Tibial nerve (tissue), 4 donors: Measurements from ENCODE around the gene PTPRCAP. TPM values are rescaled to one million over a fixed set of nuclear protein-coding genes. Genes with fewer than 3 reads are reported as not detected.

Experiments
- DNase-seq, 2 donors: peaks; one replicate each; pipeline ENCODE4 v3.0.0-alpha.2; 2019; ENCODE audit warnings: low spot score in 2 of 2
- H3K27ac ChIP-seq, 4 donors: fragments of 200-600 bp; sonication (generic) in 3 of 4; one replicate each; pipeline ENCODE4 v1.5.1; 2017 to 2019; ENCODE audit warnings: mild to moderate bottlenecking in 1 of 4
- H3K27me3 ChIP-seq, 2 donors: fragments of 200-600 bp; sonication (generic) in 1 of 2; one replicate each; pipeline versions ENCODE4 v1.5.1 to v1.6.0; 2017 to 2019
- H3K36me3 ChIP-seq, 3 donors: fragments of 200-600 bp; sonication (generic); one replicate each; pipeline ENCODE4 v1.5.1; 2018 to 2019
- H3K4me1 ChIP-seq, 4 donors: fragments of 200-600 bp; sonication (generic) in 3 of 4; one replicate each; pipeline ENCODE4 v1.5.1; 2017 to 2019
- H3K4me3 ChIP-seq, 4 donors: fragments of 200-600 bp; sonication (generic) in 3 of 4; one replicate each; pipeline ENCODE4 v1.5.1; 2017 to 2019; ENCODE audit warnings: mild to moderate bottlenecking in 1 of 4, moderate library complexity in 1 of 4
- H3K9me3 ChIP-seq, 4 donors: fragments of 200-600 bp; sonication (generic) in 3 of 4; one replicate each; pipeline ENCODE4 v1.5.1; 2017 to 2019
- EP300 ChIP-seq, 2 donors: sonication (generic); formaldehyde crosslinking; IDR thresholded peaks; one replicate each; pipeline ENCODE4 v1.6.1; 2017; ENCODE audit warnings: antibody characterized with exemption in 2 of 2, mild to moderate bottlenecking in 1 of 2
- POLR2A ChIP-seq, 2 donors: fragments of 450-650 bp; IDR thresholded peaks; one replicate each; pipeline ENCODE4 v1.6.1; 2017; ENCODE audit warnings: antibody characterized with exemption in 2 of 2, mild to moderate bottlenecking in 2 of 2, moderate library complexity in 2 of 2
- WGBS, 2 donors: methylation state at CpG; one replicate each; pipeline ENCODE4 v1.1.5; 2018; 5-methylcytosine and 5-hydroxymethylcytosine counted together
- total RNA-seq, 4 donors: library from RNA; depleted of rRNA; stranded (reverse); fragments of >200 nt; gene quantifications; one replicate each; pipeline ENCODE4 v1.1.0, GENCODE V29; 2016
- TF ChIP-seq, protein P1 (sequence below), 5 experiments: fragments of 200-600 bp in 3 of 5; fragments of 450-650 bp in 2 of 5; sonication (generic) in 3 of 5; IDR thresholded peaks; one replicate each; pipeline ENCODE4 v1.5.1; 2016 to 2019; ENCODE audit warnings: antibody characterized with exemption in 5 of 5, mild to moderate bottlenecking in 3 of 5, moderate library complexity in 2 of 5

Gene PTPRCAP
- total RNA-seq, 4 donors from 2014 or later: 6.9 to 18.0 (median 12.8) TPM

GRCh38 chr11:67410984-67411784, 26.3 kb downstream of the PTPRCAP start:
- peaks cover 0 to 52% of the 10 kb centered on the region in 2 donors for H3K27me3 ChIP-seq
- TF ChIP-seq EP300 (IDR thresholded peaks at IDR 0.05) (no peak), POLR2A (IDR thresholded peaks at IDR 0.05) (no peak)
- TF ChIP-seq, protein P1, sequence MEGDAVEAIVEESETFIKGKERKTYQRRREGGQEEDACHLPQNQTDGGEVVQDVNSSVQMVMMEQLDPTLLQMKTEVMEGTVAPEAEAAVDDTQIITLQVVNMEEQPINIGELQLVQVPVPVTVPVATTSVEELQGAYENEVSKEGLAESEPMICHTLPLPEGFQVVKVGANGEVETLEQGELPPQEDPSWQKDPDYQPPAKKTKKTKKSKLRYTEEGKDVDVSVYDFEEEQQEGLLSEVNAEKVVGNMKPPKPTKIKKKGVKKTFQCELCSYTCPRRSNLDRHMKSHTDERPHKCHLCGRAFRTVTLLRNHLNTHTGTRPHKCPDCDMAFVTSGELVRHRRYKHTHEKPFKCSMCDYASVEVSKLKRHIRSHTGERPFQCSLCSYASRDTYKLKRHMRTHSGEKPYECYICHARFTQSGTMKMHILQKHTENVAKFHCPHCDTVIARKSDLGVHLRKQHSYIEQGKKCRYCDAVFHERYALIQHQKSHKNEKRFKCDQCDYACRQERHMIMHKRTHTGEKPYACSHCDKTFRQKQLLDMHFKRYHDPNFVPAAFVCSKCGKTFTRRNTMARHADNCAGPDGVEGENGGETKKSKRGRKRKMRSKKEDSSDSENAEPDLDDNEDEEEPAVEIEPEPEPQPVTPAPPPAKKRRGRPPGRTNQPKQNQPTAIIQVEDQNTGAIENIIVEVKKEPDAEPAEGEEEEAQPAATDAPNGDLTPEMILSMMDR (IDR thresholded peaks at IDR 0.05): no peak
- H3K4me1 ChIP-seq: peaks cover 0 to 60% (median 43%) of the 10 kb centered on the region in 4 donors
- H3K4me3 ChIP-seq: no peak overlapping the region
- DNase-seq: no peak
- WGBS, 2 donors: 66 to 71% methylated on average over 12 to 13 of the region's 17 CpGs
- H3K9me3 ChIP-seq: no peaks in the 10 kb centered on the region
- no peaks in the 10 kb centered on the region for H3K36me3 ChIP-seq
- H3K27ac ChIP-seq: peak overlapping the region in 3 of 4 donors; percentile 60 to 77 (median 64)

GRCh38 chr11:67410369-67410831, 27.1 kb downstream of the PTPRCAP start:
- Histone ChIP-seq H3K27ac (peak overlapping the region in 3 of 4 donors; percentile 60 to 77 (median 64)), H3K9me3 (no peaks in the 10 kb centered on the region), H3K4me3 (no peak overlapping the region), H3K36me3 (no peaks in the 10 kb centered on the region), H3K27me3 (peaks cover 0 to 52% of the 10 kb centered on the region in 2 donors), H3K4me1 (peaks cover 0 to 55% (median 37%) of the 10 kb centered on the region in 4 donors)
- no peak for DNase-seq
- 30 to 48% methylated on average over 2 to 15 of the region's 15 CpGs for WGBS, 2 donors
- TF ChIP-seq POLR2A (IDR thresholded peaks at IDR 0.05) (no peak), EP300 (IDR thresholded peaks at IDR 0.05) (peak in 1 of 2 donors; percentile 43)

DNA sequence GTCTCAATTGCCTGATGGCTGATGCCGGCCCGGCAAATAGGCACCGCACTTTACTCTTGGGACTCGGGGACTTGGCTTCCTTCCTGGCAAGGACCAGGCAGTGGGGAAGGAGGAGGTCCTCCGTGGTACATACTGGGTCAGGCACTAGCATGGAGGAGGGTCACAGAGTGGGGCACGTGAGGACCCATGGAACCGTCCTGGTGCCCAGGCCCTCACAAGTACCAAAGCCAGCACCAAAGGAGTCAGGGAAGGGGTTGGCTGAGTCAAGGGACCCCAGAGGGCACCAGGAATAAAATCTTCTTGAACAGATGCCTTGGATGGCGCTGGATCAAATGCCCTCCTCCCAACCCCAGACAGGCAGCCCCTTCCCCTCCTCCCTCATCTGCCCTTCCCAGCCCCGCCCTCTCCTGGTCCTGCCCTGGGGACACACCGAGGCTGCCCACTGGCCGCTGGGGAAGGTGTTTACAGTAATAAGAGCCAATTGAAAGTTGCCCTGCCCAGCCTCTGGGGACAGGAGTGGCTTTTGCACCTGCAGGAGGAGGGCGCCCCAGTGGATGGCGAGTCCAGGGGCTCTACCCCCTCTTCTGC, 27.6 kb downstream of the PTPRCAP start:
- H3K4me1 ChIP-seq: peaks cover 0 to 55% (median 34%) of the 10 kb centered on the region in 4 donors
- H3K4me3 ChIP-seq: peak overlapping the region in 1 of 4 donors; percentile 20
- H3K9me3 ChIP-seq: no peaks in the 10 kb centered on the region
- no peak for TF ChIP-seq POLR2A (IDR thresholded peaks at IDR 0.05)
- TF ChIP-seq EP300 (IDR thresholded peaks at IDR 0.05): no peak
- TF ChIP-seq, protein P1 (IDR thresholded peaks at IDR 0.05): no peak
- no peaks in the 10 kb centered on the region for H3K36me3 ChIP-seq
- no peak for DNase-seq
- peaks cover 0 to 47% of the 10 kb centered on the region in 2 donors for H3K27me3 ChIP-seq
- 17 to 23% methylated on average over 9 to 13 of the region's 13 CpGs for WGBS, 2 donors
- peak overlapping the region in 3 of 4 donors; percentile 51 to 77 (median 60) for H3K27ac ChIP-seq

DNA sequence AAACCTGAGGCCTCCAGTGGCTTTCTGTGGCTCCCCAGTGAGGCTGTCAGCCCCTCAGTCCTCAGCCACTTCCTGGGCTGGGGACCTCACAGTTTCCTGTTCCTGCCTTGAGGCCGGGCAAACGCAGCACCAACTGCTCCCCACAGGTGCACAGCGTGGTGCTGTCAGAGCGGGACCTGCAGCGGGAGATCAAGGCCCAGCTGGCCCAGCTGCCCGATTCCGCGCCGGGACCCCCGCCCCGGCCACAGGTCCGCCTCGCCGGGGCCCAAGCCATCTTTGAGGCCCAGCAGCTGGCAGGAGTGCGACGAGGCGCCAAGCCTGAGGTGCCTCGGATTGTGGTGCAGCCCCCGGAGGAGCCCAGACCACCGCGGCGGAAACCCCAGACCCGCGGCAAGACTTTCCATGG, 28.2 kb downstream of the PTPRCAP start:
- Histone ChIP-seq H3K4me1 (peaks cover 0 to 56% (median 34%) of the 10 kb centered on the region in 4 donors), H3K9me3 (no peaks in the 10 kb centered on the region), H3K4me3 (peak overlapping the region in 1 of 4 donors; percentile 20), H3K27ac (peak overlapping the region in 3 of 4 donors; percentile 51 to 77 (median 60)), H3K36me3 (no peaks in the 10 kb centered on the region), H3K27me3 (peaks cover 0 to 41% of the 10 kb centered on the region in 2 donors)
- 68 to 80% methylated on average over 13 to 19 of the region's 24 CpGs for WGBS, 2 donors
- no peak for DNase-seq
- no peak for TF ChIP-seq EP300 (IDR thresholded peaks at IDR 0.05)

DNA sequence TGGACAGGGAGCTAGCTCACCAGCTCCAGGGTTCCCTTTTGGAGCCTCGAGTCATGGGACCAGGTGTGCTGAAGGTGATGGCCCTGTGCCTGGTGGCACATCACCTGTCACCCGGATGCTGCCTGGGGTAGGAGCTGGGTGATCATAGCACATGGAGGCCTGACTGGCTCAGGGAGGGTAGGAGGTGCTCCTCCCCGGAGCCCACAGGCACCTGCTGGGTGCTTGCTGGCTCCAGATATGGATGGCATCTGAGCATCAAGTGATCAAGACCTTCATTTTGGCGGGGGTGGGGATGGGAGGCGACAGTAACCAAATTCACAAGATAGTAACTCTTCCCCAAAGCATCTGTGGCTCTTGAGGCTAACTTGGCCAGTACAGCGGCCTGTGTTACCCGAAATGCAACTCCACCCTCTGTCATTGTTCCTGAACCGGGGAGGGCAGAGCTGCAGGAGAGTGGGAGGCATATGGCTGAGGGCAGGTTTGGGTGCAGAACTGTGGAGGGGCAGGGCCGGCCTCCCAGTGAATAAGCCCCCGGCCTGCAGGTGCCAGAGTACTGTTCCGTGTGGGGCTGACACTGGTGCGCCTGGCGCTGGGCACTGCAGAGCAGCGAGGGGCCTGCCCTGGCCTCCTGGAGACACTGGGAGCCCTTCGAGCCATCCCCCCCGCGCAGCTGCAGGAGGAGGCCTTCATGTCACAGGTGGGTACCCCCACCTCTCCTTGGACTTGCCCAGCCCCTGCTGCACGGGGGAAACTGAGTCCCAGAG, 28.9 kb downstream of the PTPRCAP start:
- no peaks in the 10 kb centered on the region for H3K9me3 ChIP-seq
- TF ChIP-seq, protein P1 (IDR thresholded peaks at IDR 0.05): no peak
- TF ChIP-seq POLR2A (IDR thresholded peaks at IDR 0.05) (no peak), EP300 (IDR thresholded peaks at IDR 0.05) (no peak)
- WGBS, 2 donors: 63 to 77% methylated on average over 15 to 18 of the region's 18 CpGs
- peaks cover 0 to 41% of the 10 kb centered on the region in 2 donors for H3K27me3 ChIP-seq
- peak overlapping the region in 3 of 4 donors; percentile 51 to 77 (median 60) for H3K27ac ChIP-seq
- H3K4me3 ChIP-seq: no peak overlapping the region
- peaks cover 0 to 62% (median 34%) of the 10 kb centered on the region in 4 donors for H3K4me1 ChIP-seq
- no peak for DNase-seq
- no peaks in the 10 kb centered on the region for H3K36me3 ChIP-seq
